MCF 10A (cell line): ENCODE results near the gene EPG5. TPM values are rescaled to one million over a fixed set of nuclear protein-coding genes. Genes with fewer than 3 reads are reported as not detected.
A peak's percentile ranks its signal among the peaks of the same experiment; 100 is the strongest.
"Not testable (repeated sequence)": the region's sequence is repeated elsewhere in the genome, so short reads cannot be mapped to it uniquely, and the experiment has no call there.

Source experiments
- BruUV-seq: library from RNA; stranded (reverse); fragments of 400-500 nt; replicated peaks from 2 replicates; lab custom pipeline; 2021; lab: Mats Ljungman, UMichigan
- CTCF ChIA-PET: fragments of 300-600 bp; sonication (Branson Sonifier 250); formaldehyde crosslinking; extraction: SDS; loops from one replicate; lab custom pipeline; 2021; ENCODE audit warnings: antibody characterized with exemption, inconsistent platforms; lab: Yijun Ruan, JAX
- POLR2A ChIA-PET: fragments of 300-600, 350-650 bp; sonication (Branson Sonifier 250); formaldehyde crosslinking; extraction: SDS; loops from one replicate; lab custom pipeline; 2020; ENCODE audit warnings: antibody characterized with exemption, inconsistent platforms; lab: Yijun Ruan, JAX
- DNase-seq: peaks from one replicate; pipeline ENCODE4 v3.0.0-alpha.2; 2018; ENCODE audit not compliant: unreplicated experiment
- H3K27ac Mint-ChIP-seq: one replicate; pipeline ENCODE4 v1.8.0; 2022; ENCODE audit warnings: mild to moderate bottlenecking, low read depth, mixed read lengths; ENCODE audit not compliant: unreplicated experiment
- H3K27me3 Mint-ChIP-seq: one replicate; pipeline ENCODE4 v1.8.0; 2022; ENCODE audit warnings: mixed read lengths; ENCODE audit not compliant: insufficient read depth, unreplicated experiment
- H3K36me3 Mint-ChIP-seq: one replicate; pipeline ENCODE4 v1.8.0; 2022; ENCODE audit warnings: mild to moderate bottlenecking, moderate library complexity, mixed read lengths; ENCODE audit not compliant: insufficient read depth, unreplicated experiment
- H3K4me1 Mint-ChIP-seq: one replicate; pipeline ENCODE4 v1.8.0; 2022; ENCODE audit warnings: mixed read lengths; ENCODE audit not compliant: insufficient read depth, unreplicated experiment
- H3K4me3 Mint-ChIP-seq: one replicate; pipeline ENCODE4 v1.8.0; 2022; ENCODE audit warnings: mild to moderate bottlenecking, moderate library complexity, mixed read lengths; ENCODE audit not compliant: unreplicated experiment
- H3K9me3 Mint-ChIP-seq: one replicate; pipeline ENCODE4 v1.8.0; 2022; ENCODE audit warnings: mixed read lengths; ENCODE audit not compliant: unreplicated experiment
- CTCF ChIP-seq: fragments of 200-600 bp; IDR thresholded peaks from one replicate; pipeline ENCODE4 v1.8.0; 2022; ENCODE audit warnings: antibody characterized with exemption, mild to moderate bottlenecking; ENCODE audit not compliant: unreplicated experiment
- intact Hi-C: fragments of 100-400 bp; cut with micrococcal nuclease; formaldehyde crosslinking; loops from 2 replicates; pipeline ENCODE4 v1.14.1; 2022
- total RNA-seq: library from RNA; stranded (reverse); gene quantifications from 2 replicates; pipeline ENCODE4 v1.2.3, GENCODE V29; 2022

EPG5 gene
- total RNA-seq, 1 experiment from 2014 or later: 19.4 TPM

GRCh38 chr18:45962866-45963265 lies 4.3 kb downstream of the EPG5 start:
- intact Hi-C loops: no loop called here
- Mint-ChIP-seq H3K4me1 (peaks cover 38% of the 10 kb centered on the region), H3K27ac (no peak overlapping the region), H3K27me3 (no peaks in the 10 kb centered on the region), H3K36me3 (peaks cover 7% of the 10 kb centered on the region), H3K4me3 (no peak overlapping the region), H3K9me3 (no peaks in the 10 kb centered on the region)
- CTCF ChIA-PET: interaction anchor here (1.8 to 2.5 kb wide), 2 partner anchors 11 to 12 kb away, joined by 10 to 14 read pairs; no protein-coding TSS in a partner anchor
- peak; percentile 8 for DNase-seq
- no TSS peak for BruUV-seq
- POLR2A ChIA-PET: interaction anchor here (4.1 kb wide), 1 partner anchor 10 kb away, joined by 27 read pairs; no protein-coding TSS in a partner anchor
- no peak for TF ChIP-seq CTCF

- CTCF ChIA-PET: interaction anchor here (0.6 to 2.5 kb wide), 5 partner anchors 10 to 1190 kb away, joined by 3 to 14 read pairs (median 4); no protein-coding TSS in a partner anchor
- DNase-seq: peak; percentile 24
- no peak overlapping the region for H3K27ac Mint-ChIP-seq
- peaks cover 7% of the 10 kb centered on the region for H3K36me3 Mint-ChIP-seq
- TF ChIP-seq CTCF: no peak
- H3K27me3 Mint-ChIP-seq: no peaks in the 10 kb centered on the region
- POLR2A ChIA-PET: interaction anchor here (4.1 kb wide), 1 partner anchor 10 kb away, joined by 27 read pairs; no protein-coding TSS in a partner anchor
- no peak overlapping the region for H3K4me3 Mint-ChIP-seq
- no TSS peak for BruUV-seq
- intact Hi-C loops: no loop called here
- H3K9me3 Mint-ChIP-seq: no peaks in the 10 kb centered on the region
- H3K4me1 Mint-ChIP-seq: peaks cover 38% of the 10 kb centered on the region
Measured at GRCh38 chr18:45962461-45962860, 4.7 kb downstream of the EPG5 start.

GRCh38 chr18:45959484-45959883 lies 7.6 kb downstream of the EPG5 start:
- BruUV-seq, intact Hi-C loops, H3K9me3 Mint-ChIP-seq, H3K27ac Mint-ChIP-seq, POLR2A ChIA-PET, CTCF ChIA-PET, H3K27me3 Mint-ChIP-seq, H3K4me3 Mint-ChIP-seq, DNase-seq: not testable (repeated sequence)
- H3K4me1 Mint-ChIP-seq: peaks cover 51% of the 10 kb centered on the region
- H3K36me3 Mint-ChIP-seq: peaks cover 21% of the 10 kb centered on the region

DNA sequence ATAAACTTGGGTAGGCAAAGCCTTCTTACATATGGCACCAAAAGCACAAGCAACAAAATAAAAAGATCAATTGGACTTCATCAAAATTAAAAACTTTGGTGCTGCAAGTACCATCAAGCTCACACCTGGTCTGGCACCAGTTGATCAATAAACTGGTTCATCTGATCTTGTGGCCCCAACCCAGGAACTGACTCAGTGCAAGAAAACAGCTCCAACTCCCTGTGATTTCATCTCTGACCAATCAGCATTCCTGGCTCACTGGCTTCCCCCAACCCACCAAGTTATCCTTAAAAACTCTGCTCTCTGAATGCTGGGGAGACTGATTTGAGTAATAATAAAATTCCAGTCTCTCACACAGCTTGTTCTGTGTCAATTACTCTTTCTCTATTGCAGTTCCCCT lies 8.4 kb downstream of the EPG5 start:
- peaks cover 4% of the 10 kb centered on the region for H3K9me3 Mint-ChIP-seq
- no peak for DNase-seq
- CTCF ChIA-PET: interaction anchor here (0.9 kb wide), 1 partner anchor 15 kb away, joined by 4 read pairs; no protein-coding TSS in a partner anchor
- H3K27ac Mint-ChIP-seq: no peak overlapping the region
- H3K36me3 Mint-ChIP-seq: peaks cover 28% of the 10 kb centered on the region
- TF ChIP-seq CTCF: no peak
- H3K27me3 Mint-ChIP-seq: no peaks in the 10 kb centered on the region
- no TSS peak for BruUV-seq
- no peak overlapping the region for H3K4me3 Mint-ChIP-seq
- intact Hi-C loops: no loop called here
- POLR2A ChIA-PET: interaction anchor here (1.0 kb wide), 1 partner anchor 115 kb away, joined by 3 read pairs; no protein-coding TSS in a partner anchor
- peaks cover 58% of the 10 kb centered on the region for H3K4me1 Mint-ChIP-seq
